Measurements from ENCODE around the gene RNF43. TPM values are rescaled to one million over a fixed set of nuclear protein-coding genes. Genes with fewer than 3 reads are reported as not detected.

Gene RNF43
- total RNA-seq, 4 donors from 2014 or later = 2.1 to 5.2 (median 4.3) TPM

DNA sequence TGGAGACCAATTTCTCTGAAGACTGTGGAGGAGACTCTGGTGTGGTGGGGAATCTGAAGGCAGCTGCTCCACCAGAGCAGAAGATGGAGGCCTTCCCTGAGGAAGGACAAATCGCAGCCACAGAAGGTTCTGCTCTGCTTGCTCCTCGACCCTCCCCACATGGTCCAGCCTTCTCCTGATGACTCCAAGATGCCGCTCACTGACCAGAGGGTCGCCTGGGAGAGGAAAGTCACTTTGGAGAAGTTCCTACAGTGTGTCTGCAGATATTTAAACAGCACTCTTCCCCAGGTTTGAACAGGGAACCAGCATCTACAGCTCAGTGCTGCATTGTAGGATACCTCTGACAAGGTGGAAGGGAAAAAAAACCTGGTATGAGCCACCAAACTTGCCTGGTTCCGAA is 44.3 kb downstream of the RNF43 start:
- DNase-seq = no peak
- H3K36me3 ChIP-seq = no peaks in the 10 kb centered on the region
- no peaks in the 10 kb centered on the region for H3K27me3 ChIP-seq
- H3K4me1 ChIP-seq = no peaks in the 10 kb centered on the region
- H3K9me3 ChIP-seq = no peaks in the 10 kb centered on the region
- TF ChIP-seq, protein P1, sequence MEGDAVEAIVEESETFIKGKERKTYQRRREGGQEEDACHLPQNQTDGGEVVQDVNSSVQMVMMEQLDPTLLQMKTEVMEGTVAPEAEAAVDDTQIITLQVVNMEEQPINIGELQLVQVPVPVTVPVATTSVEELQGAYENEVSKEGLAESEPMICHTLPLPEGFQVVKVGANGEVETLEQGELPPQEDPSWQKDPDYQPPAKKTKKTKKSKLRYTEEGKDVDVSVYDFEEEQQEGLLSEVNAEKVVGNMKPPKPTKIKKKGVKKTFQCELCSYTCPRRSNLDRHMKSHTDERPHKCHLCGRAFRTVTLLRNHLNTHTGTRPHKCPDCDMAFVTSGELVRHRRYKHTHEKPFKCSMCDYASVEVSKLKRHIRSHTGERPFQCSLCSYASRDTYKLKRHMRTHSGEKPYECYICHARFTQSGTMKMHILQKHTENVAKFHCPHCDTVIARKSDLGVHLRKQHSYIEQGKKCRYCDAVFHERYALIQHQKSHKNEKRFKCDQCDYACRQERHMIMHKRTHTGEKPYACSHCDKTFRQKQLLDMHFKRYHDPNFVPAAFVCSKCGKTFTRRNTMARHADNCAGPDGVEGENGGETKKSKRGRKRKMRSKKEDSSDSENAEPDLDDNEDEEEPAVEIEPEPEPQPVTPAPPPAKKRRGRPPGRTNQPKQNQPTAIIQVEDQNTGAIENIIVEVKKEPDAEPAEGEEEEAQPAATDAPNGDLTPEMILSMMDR (IDR thresholded peaks at IDR 0.05) = no peak
- no peak for TF ChIP-seq POLR2A (IDR thresholded peaks at IDR 0.05)
- WGBS, 2 donors = 89 to 97% methylated on average over 5 of the region's 5 CpGs
- H3K4me3 ChIP-seq (replicated peaks in 1 of 3) = no peak overlapping the region
- intact Hi-C loops (cut with DNase I) = loop anchor here (10.0 kb wide), 1 partner anchor 48 kb away; the partner anchor contains the start of gene TSPOAP1
- H3K27ac ChIP-seq = no peak overlapping the region

DNA sequence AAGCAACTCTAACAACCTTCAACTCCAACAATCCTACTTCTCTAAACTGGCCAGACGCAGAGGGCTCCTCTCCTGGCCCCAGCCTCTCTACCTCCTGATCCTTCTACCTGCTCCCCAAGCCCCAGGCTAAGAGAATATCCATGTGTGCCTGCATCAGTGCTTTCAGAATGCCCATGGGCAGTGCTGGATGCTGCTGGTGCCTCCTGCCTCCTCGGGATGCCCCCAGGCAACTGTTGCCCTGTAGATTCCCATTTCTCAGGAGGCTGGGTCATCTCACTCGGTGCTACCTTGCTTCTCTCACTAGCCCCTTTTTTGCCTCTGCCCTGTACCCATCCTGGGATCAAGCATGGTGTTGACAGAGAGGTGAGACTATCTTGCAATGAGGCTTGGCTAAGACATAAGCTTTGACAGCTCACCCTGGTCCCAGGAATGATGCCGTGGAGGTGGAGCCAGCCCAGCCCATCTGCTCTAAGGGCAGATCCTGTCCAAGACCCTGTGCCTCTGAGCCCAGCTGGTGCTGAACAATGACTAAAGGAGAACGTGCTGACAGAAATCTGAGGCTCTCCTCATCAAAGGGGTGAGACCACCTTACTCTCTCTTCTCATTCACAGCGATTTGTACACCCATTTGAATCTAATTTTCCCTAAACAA is 45.9 kb downstream of the RNF43 start:
- Histone ChIP-seq H3K27me3 (no peaks in the 10 kb centered on the region), H3K4me3 (replicated peaks in 1 of 3) (no peak overlapping the region), H3K9me3 (no peaks in the 10 kb centered on the region), H3K4me1 (no peaks in the 10 kb centered on the region), H3K36me3 (no peaks in the 10 kb centered on the region), H3K27ac (no peak overlapping the region)
- intact Hi-C loops (cut with DNase I) = loop anchor here (10.0 kb wide), 1 partner anchor 47 kb away; the partner anchor contains the start of gene TSPOAP1
- WGBS, 2 donors = 76 to 87% methylated on average over 6 of the region's 6 CpGs
- DNase-seq = no peak
- TF ChIP-seq POLR2A (IDR thresholded peaks at IDR 0.05) = no peak
- TF ChIP-seq, protein P1 (IDR thresholded peaks at IDR 0.05) = no peak

DNA sequence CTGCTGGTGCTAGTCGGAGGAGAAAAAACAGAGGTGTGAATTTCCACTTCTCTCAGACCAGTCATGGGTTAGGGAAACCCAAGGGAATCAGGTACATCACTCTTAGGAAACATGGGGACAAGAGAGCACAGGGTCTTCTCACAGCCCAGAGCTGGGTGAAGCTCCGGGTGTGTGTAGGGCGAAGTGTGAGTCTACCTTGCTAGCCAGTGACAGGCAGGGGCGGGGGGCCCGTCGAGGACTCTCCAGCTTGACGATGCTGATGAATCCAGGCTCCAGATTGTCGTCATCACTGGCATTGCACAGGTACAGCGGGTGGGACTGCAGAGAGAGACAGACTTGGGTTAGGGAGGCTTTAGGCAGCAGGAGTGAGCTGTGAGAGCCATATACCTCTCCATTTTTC is 46.6 kb downstream of the RNF43 start:
- no peaks in the 10 kb centered on the region for H3K9me3 ChIP-seq
- intact Hi-C loops (cut with DNase I) = loop anchor here (10.0 kb wide), 1 partner anchor 46 kb away; the partner anchor contains the start of gene TSPOAP1
- DNase-seq = no peak
- TF ChIP-seq, protein P1 (IDR thresholded peaks at IDR 0.05) = no peak
- no peak for TF ChIP-seq POLR2A (IDR thresholded peaks at IDR 0.05)
- H3K36me3 ChIP-seq = no peaks in the 10 kb centered on the region
- 85 to 90% methylated on average over 9 of the region's 9 CpGs for WGBS, 2 donors
- no peaks in the 10 kb centered on the region for H3K27me3 ChIP-seq
- H3K4me1 ChIP-seq = no peaks in the 10 kb centered on the region
- no peak overlapping the region for H3K27ac ChIP-seq
- no peak overlapping the region for H3K4me3 ChIP-seq (replicated peaks in 1 of 3)

DNA sequence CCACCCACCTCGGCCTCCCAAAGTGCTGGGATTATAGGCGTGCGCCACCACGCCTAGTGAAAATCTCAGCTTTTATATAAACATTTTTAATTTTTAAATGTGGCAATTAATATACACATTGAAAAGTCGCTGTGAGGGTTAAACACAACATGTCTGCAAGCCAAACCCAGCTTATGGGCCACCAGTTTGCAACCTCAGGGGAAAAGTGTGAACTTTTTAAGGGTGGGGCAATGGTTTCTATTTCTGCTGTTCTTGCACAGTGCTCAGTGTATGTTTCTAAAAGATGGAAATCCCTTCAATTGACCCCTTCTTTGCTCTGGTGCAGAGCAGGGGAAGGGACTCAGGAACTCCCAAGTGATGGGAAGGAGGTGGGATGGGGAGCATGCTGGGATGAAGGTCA is 47.0 kb downstream of the RNF43 start:
- Histone ChIP-seq H3K27me3 (no peaks in the 10 kb centered on the region), H3K4me3 (replicated peaks in 1 of 3) (no peak overlapping the region), H3K27ac (no peak overlapping the region), H3K36me3 (no peaks in the 10 kb centered on the region), H3K9me3 (no peaks in the 10 kb centered on the region), H3K4me1 (no peaks in the 10 kb centered on the region)
- no peak for TF ChIP-seq POLR2A (IDR thresholded peaks at IDR 0.05)
- TF ChIP-seq, protein P1 (IDR thresholded peaks at IDR 0.05) = no peak
- no peak for DNase-seq
- intact Hi-C loops (cut with DNase I) = loop anchor here (10.0 kb wide), 1 partner anchor 46 kb away; the partner anchor contains the start of gene TSPOAP1
- WGBS, 2 donors = 95 to 97% methylated on average over 5 of the region's 5 CpGs
